B cell (primary cell): Measurements from ENCODE around the gene PPM1J. TPM values are rescaled to one million over a fixed set of nuclear protein-coding genes. Genes with fewer than 3 reads are reported as not detected.
A peak's percentile ranks its signal among the peaks of the same experiment; 100 is the strongest.

Source experiments
- ATAC-seq: fragments of 200-7000 bp; cut with Tn5 transposase; one replicate; pipeline ENCODE4 v1.10.0; 2021; ENCODE audit warnings: low read depth, mild to moderate bottlenecking, moderate number of reproducible peaks, moderate library complexity
- CTCF ChIA-PET: fragments of 350-600 bp; sonication (Branson Sonifier 250); formaldehyde crosslinking; loops from one replicate; lab custom pipeline; 2021; ENCODE audit warnings: antibody characterized with exemption, inconsistent platforms; lab: Charles Lee
- POLR2A ChIA-PET: fragments of 350-600 bp; sonication (Branson Sonifier 250); formaldehyde crosslinking; loops from one replicate; lab custom pipeline; 2021; ENCODE audit warnings: antibody characterized with exemption; lab: Charles Lee
- DNase-seq: peaks from one replicate; pipeline ENCODE4 v3.0.0; 2013
- H2AFZ ChIP-seq: 2 replicates; pipeline ENCODE4 v1.6.1; 2012; ENCODE audit warnings: mild to moderate bottlenecking, low read depth, low read length; ENCODE audit not compliant: insufficient read depth, poor library complexity, severe bottlenecking
- H3K27ac ChIP-seq, 2 donors: 1 replicate in 1 of 2; 2 replicates in 1 of 2; pipeline ENCODE4 v1.5.1; 2012 to 2013; ENCODE audit warnings: low read length in 2 of 2, mild to moderate bottlenecking in 2 of 2, moderate library complexity in 1 of 2
- H3K27me3 ChIP-seq, 4 experiments: fragments of 200-600 bp in 1 of 4; sonication (generic) in 1 of 4; replicated peaks in 1 of 4; 1 replicate in 2 of 4; 2 replicates in 2 of 4; pipeline versions ENCODE4 v1.6.1 to v1.7.0; 2013 to 2016; ENCODE audit warnings: low read length in 3 of 4, mild to moderate bottlenecking in 2 of 4, mixed read lengths in 1 of 4, moderate library complexity in 1 of 4; ENCODE audit not compliant: insufficient read depth in 4 of 4, control insufficient read depth in 3 of 4; ENCODE audit errors: control extremely low read depth in 1 of 4
- H3K36me3 ChIP-seq, 2 experiments: replicated peaks in 1 of 2; 1 replicate in 1 of 2; 2 replicates in 1 of 2; pipeline versions ENCODE4 v1.6.1 to v1.7.1; 2013; ENCODE audit warnings: low read length in 1 of 2; ENCODE audit not compliant: insufficient read depth in 2 of 2, control insufficient read depth in 1 of 2; ENCODE audit errors: control extremely low read depth in 1 of 2, extremely low read depth in 1 of 2
- H3K4me1 ChIP-seq, 2 donors: fragments of 200-600 bp in 1 of 2; sonication (generic) in 1 of 2; 1 replicate in 1 of 2; 2 replicates in 1 of 2; pipeline versions ENCODE4 v1.5.1 to v1.6.1; 2013 to 2017; ENCODE audit warnings: low read length in 2 of 2; ENCODE audit not compliant: control insufficient read depth in 2 of 2, insufficient read depth in 2 of 2
- H3K4me2 ChIP-seq: replicated peaks from 2 replicates; pipeline ENCODE3; 2012; ENCODE audit warnings: mild to moderate bottlenecking, low read depth, low read length; ENCODE audit not compliant: poor library complexity, severe bottlenecking
- H3K4me3 ChIP-seq, 5 experiments: fragments of 200-600 bp in 1 of 5; sonication (generic) in 1 of 5; 1 replicate in 3 of 5; 2 replicates in 2 of 5; pipeline versions ENCODE4 v1.5.1 to v1.7.0; 2011 to 2016; ENCODE audit warnings: low read length in 4 of 5, mild to moderate bottlenecking in 4 of 5, low read depth in 2 of 5, control low read depth in 1 of 5, moderate library complexity in 1 of 5; ENCODE audit not compliant: insufficient read depth in 1 of 5; ENCODE audit errors: control extremely low read depth in 1 of 5, extremely low read depth in 1 of 5
- H3K79me2 ChIP-seq: fragments of 200-600 bp; sonication (generic); one replicate; pipeline ENCODE4 v1.6.0; 2016; ENCODE audit warnings: low read length; ENCODE audit not compliant: control insufficient read depth, insufficient read depth
- H3K9ac ChIP-seq: fragments of 200-600 bp; sonication (generic); 2 replicates; pipeline ENCODE4 v1.6.1; 2017; ENCODE audit warnings: mild to moderate bottlenecking, low read length, moderate library complexity
- H3K9me3 ChIP-seq, 3 donors: one replicate each; pipeline versions ENCODE4 v1.6.1 to v1.7.1; 2013; ENCODE audit warnings: low read length in 2 of 3; ENCODE audit not compliant: control insufficient read depth in 2 of 3, insufficient read depth in 1 of 3; ENCODE audit errors: control extremely low read depth in 1 of 3
- H4K20me1 ChIP-seq: 2 replicates; pipeline ENCODE4 v1.6.0; 2012; ENCODE audit warnings: mild to moderate bottlenecking, low read length; ENCODE audit not compliant: insufficient read depth, control insufficient read depth, poor library complexity, severe bottlenecking
- H3K27ac Mint-ChIP-seq: one replicate; pipeline ENCODE4 v1.8.0; 2021; ENCODE audit warnings: mixed read lengths
- H3K27me3 Mint-ChIP-seq: one replicate; pipeline ENCODE4 v1.8.0; 2021; ENCODE audit warnings: mixed read lengths
- H3K4me1 Mint-ChIP-seq: one replicate; pipeline ENCODE4 v1.8.0; 2021; ENCODE audit warnings: mixed read lengths
- H3K4me3 Mint-ChIP-seq: one replicate; pipeline ENCODE4 v1.8.0; 2021; ENCODE audit warnings: mixed read lengths
- H3K9me3 Mint-ChIP-seq: one replicate; pipeline ENCODE4 v1.8.0; 2022; ENCODE audit warnings: mixed read lengths; ENCODE audit not compliant: insufficient read depth
- CTCF ChIP-seq: fragments of 200-600 bp; IDR thresholded peaks from one replicate; pipeline ENCODE4 v1.8.0; 2022; ENCODE audit warnings: antibody characterized with exemption, mild to moderate bottlenecking
- EZH2 ChIP-seq: IDR thresholded peaks from 2 replicates; pipeline ENCODE4 v1.6.1; 2012; ENCODE audit warnings: borderline replicate concordance, low read depth, mild to moderate bottlenecking, moderate library complexity, low read length; ENCODE audit not compliant: insufficient read depth, poor library complexity, severe bottlenecking
- WGBS: methylation state at CpG from one replicate; pipeline ENCODE4 v1.1.5; 2013; ENCODE audit warnings: missing lambda C conversion rate; ENCODE audit not compliant: insufficient coverage; 5-methylcytosine and 5-hydroxymethylcytosine counted together
- intact Hi-C: fragments of 100-400 bp; cut with micrococcal nuclease; formaldehyde crosslinking; loops from one replicate; pipeline ENCODE4 v1.10.0; 2022
- polyA plus RNA-seq: library from polyadenylated mRNA; depleted of rRNA; stranded (reverse); fragments of >200 nt; gene quantifications from 2 replicates; pipeline ENCODE4 v1.2.3, GENCODE V29; 2012
- total RNA-seq, 2 donors: library from RNA; stranded (reverse); fragments of 120-200 nt in 1 of 2; gene quantifications; 1 replicate in 1 of 2; 2 replicates in 1 of 2; pipeline versions ENCODE4 v1.2.3 to v1.2.4, GENCODE V29; 2013 to 2022

The PPM1J gene
- total and polyA plus RNA-seq, 2 donors (not counting 1 experiment from before 2014, with no cell fraction given): 2.1 to 7.5 TPM

DNA sequence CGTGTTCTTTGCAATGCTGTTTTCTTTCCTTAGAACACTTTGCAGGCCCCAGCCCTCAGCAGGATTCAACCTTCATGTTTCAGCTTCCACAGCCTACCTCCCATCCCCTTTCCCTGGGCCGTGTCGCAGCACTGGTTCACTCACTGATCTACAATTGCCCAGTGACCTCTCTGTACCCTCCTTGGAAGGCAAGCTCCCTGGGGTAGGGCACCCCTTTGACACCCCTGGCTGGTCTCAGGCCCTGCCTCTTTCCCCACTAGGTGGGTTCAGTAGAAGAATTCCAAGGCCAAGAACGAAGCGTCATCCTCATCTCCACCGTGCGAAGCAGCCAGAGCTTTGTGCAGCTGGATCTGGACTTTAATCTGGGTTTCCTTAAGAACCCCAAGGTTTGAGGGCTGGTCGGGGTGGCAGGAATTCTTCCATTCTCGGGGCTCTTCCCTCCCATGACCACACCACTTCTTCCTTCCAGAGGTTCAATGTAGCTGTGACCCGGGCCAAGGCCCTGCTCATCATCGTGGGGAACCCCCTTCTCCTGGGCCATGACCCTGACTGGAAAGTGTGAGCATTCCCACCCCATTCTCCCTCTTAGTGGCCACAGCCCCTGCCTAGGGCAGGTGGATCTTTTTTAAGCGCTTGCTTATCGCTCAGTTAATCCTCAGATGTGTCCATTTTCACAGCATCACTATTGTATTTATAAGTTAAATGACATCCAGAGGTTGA is 15.5 kb downstream of the PPM1J start:
- no peak overlapping the region for H3K9ac ChIP-seq
- peak overlapping the region; percentile 77 for H3K4me3 Mint-ChIP-seq
- no peak overlapping the region for H2AFZ ChIP-seq
- peak overlapping the region; percentile 69 for H3K4me2 ChIP-seq
- ChIA-PET CTCF (interaction anchor here (1.0 to 4.0 kb wide), 8 partner anchors 9 to 309 kb away, joined by 3 to 24 read pairs (median 6); partner anchors contain the start of genes MOV10 and PPM1J), POLR2A (interaction anchor here (0.6 to 1.3 kb wide), 2 partner anchors 24 to 155 kb away, joined by 3 read pairs; no protein-coding TSS in a partner anchor)
- no peaks in the 10 kb centered on the region for H4K20me1 ChIP-seq
- H3K27me3 Mint-ChIP-seq: no peaks in the 10 kb centered on the region
- H3K4me1 Mint-ChIP-seq: peaks cover 54% of the 10 kb centered on the region
- no peak for DNase-seq
- peaks cover 39 to 49% of the 10 kb centered on the region in 2 donors for H3K4me1 ChIP-seq
- H3K79me2 ChIP-seq: no peaks in the 10 kb centered on the region
- ATAC-seq: no peak
- H3K9me3 ChIP-seq: no peaks in the 10 kb centered on the region
- H3K27ac Mint-ChIP-seq: peak overlapping the region; percentile 96
- intact Hi-C loops: loop anchor here (2.0 kb wide), 2 partner anchors 15 to 25 kb away; partner anchors contain the start of genes MOV10 and PPM1J
- H3K4me3 ChIP-seq: no peak overlapping the region
- no peak for TF ChIP-seq EZH2
- no peak for TF ChIP-seq CTCF
- peaks cover 0 to 10% of the 10 kb centered on the region in 2 experiments for H3K36me3 ChIP-seq
- peak overlapping the region; percentile 79 to 86 for H3K27ac ChIP-seq
- H3K9me3 Mint-ChIP-seq: no peaks in the 10 kb centered on the region
- H3K27me3 ChIP-seq: no peaks in the 10 kb centered on the region
- WGBS: 91% methylated on average over 10 of the region's 13 CpGs
